IMR-90 (cell line): ENCODE measurements around the gene SPAST. TPM values are rescaled to one million over a fixed set of nuclear protein-coding genes. Genes with fewer than 3 reads are reported as not detected.
"Not testable (repeated sequence)": the region's sequence is repeated elsewhere in the genome, so short reads cannot be mapped to it uniquely, and the experiment has no call there.

Experiments used
- ATAC-seq: fragments of 200-7000 bp; cut with Tn5 transposase; 2 replicates; pipeline ENCODE4 v1.9.1; 2020; ENCODE audit warnings: low read depth, mild to moderate bottlenecking, moderate library complexity
- BruUV-seq: library from RNA; stranded (reverse); fragments of 400-500 nt; replicated peaks from 2 replicates; lab custom pipeline; 2021; lab: Mats Ljungman, UMichigan
- CTCF ChIA-PET: fragments of 300-600 bp; formaldehyde crosslinking; extraction: SDS; loops from one replicate; lab custom pipeline; 2021; ENCODE audit warnings: antibody characterized with exemption; lab: Yijun Ruan, JAX
- POLR2A ChIA-PET: fragments of 300-600 bp; sonication (Branson Sonifier 250); formaldehyde crosslinking; loops from one replicate; lab custom pipeline; 2022; ENCODE audit warnings: antibody characterized with exemption; ENCODE audit not compliant: unreplicated experiment; lab: Charles Lee
- DNase-seq: peaks from one replicate; pipeline ENCODE4 v3.0.0; 2013
- H2AFZ ChIP-seq: replicated peaks from 2 replicates; pipeline ENCODE3; 2013; ENCODE audit warnings: low read length, mild to moderate bottlenecking; ENCODE audit not compliant: poor library complexity
- H2AK5ac ChIP-seq: 2 replicates; pipeline ENCODE4 v1.6.1; 2013; ENCODE audit warnings: low read depth, low read length, inconsistent platforms
- H2AK9ac ChIP-seq: replicated peaks from 2 replicates; pipeline ENCODE3; 2013; ENCODE audit warnings: mild to moderate bottlenecking, low read depth, low read length, moderate library complexity; ENCODE audit not compliant: poor library complexity
- H2BK120ac ChIP-seq: 2 replicates; pipeline ENCODE4 v1.6.1; 2013; ENCODE audit warnings: low read depth, low read length, inconsistent platforms
- H2BK15ac ChIP-seq: 3 replicates; pipeline ENCODE4 v1.6.1; 2013; ENCODE audit warnings: low read depth, low read length, inconsistent platforms
- H2BK20ac ChIP-seq: 2 replicates; pipeline ENCODE4 v1.6.1; 2013; ENCODE audit warnings: low read depth, mild to moderate bottlenecking, inconsistent platforms, low read length, moderate library complexity
- H2BK5ac ChIP-seq: 2 replicates; pipeline ENCODE4 v1.6.1; 2013; ENCODE audit warnings: mild to moderate bottlenecking, low read depth, low read length, inconsistent platforms; ENCODE audit not compliant: poor library complexity, severe bottlenecking
- H3K14ac ChIP-seq: replicated peaks from 2 replicates; pipeline ENCODE4 v1.6.1; 2013; ENCODE audit warnings: low read depth, low read length, inconsistent platforms
- H3K18ac ChIP-seq: 2 replicates; pipeline ENCODE4 v1.6.1; 2013; ENCODE audit warnings: low read depth, low read length, control low read depth
- H3K23ac ChIP-seq: 2 replicates; pipeline ENCODE4 v1.6.1; 2013; ENCODE audit warnings: low read depth, low read length, inconsistent platforms
- H3K27ac ChIP-seq: 2 replicates; pipeline ENCODE4 v1.5.1; 2013; ENCODE audit warnings: mild to moderate bottlenecking, control low read depth, low read length; ENCODE audit not compliant: insufficient read depth
- H3K27me3 ChIP-seq: 2 replicates; pipeline ENCODE4 v1.6.1; 2013; ENCODE audit warnings: low read length; ENCODE audit not compliant: control insufficient read depth, insufficient read depth
- H3K36me3 ChIP-seq: 2 replicates; pipeline ENCODE4 v1.6.1; 2013; ENCODE audit warnings: low read length, mixed read lengths; ENCODE audit not compliant: control insufficient read depth, insufficient read depth
- H3K4ac ChIP-seq: 2 replicates; pipeline ENCODE4 v1.6.1; 2013; ENCODE audit warnings: low read depth, low read length, inconsistent platforms
- H3K4me1 ChIP-seq: 2 replicates; pipeline ENCODE4 v1.6.1; 2013; ENCODE audit warnings: low read length, mixed read lengths; ENCODE audit not compliant: control insufficient read depth, insufficient read depth
- H3K4me2 ChIP-seq: 2 replicates; pipeline ENCODE4 v1.6.1; 2013; ENCODE audit warnings: low read depth, mild to moderate bottlenecking, control low read depth, low read length, moderate library complexity
- H3K4me3 ChIP-seq: 2 replicates; pipeline ENCODE4 v1.5.1; 2013; ENCODE audit warnings: low read depth, mild to moderate bottlenecking, control low read depth, low read length, moderate library complexity; ENCODE audit not compliant: insufficient read depth
- H3K56ac ChIP-seq: 2 replicates; pipeline ENCODE4 v1.6.1; 2013; ENCODE audit warnings: low read length, inconsistent platforms; ENCODE audit not compliant: insufficient read depth; ENCODE audit errors: extremely low read depth
- H3K79me1 ChIP-seq, 2 experiments: 2 replicates each; pipeline ENCODE4 v1.6.1; 2013; ENCODE audit warnings: low read length in 2 of 2, inconsistent platforms in 1 of 2, low read depth in 1 of 2
- H3K9ac ChIP-seq: 2 replicates; pipeline ENCODE4 v1.6.1; 2013; ENCODE audit warnings: low read depth, low read length, control low read depth
- H3K9me1 ChIP-seq: 2 replicates; pipeline ENCODE4 v1.6.1; 2013; ENCODE audit warnings: low read length, inconsistent platforms; ENCODE audit not compliant: insufficient read depth
- H3K9me3 ChIP-seq: 2 replicates; pipeline ENCODE4 v1.6.1; 2013; ENCODE audit warnings: low read length; ENCODE audit not compliant: control insufficient read depth, insufficient read depth
- H4K20me1 ChIP-seq: 2 replicates; pipeline ENCODE4 v1.6.1; 2013; ENCODE audit warnings: low read length, inconsistent platforms; ENCODE audit not compliant: insufficient read depth
- H4K5ac ChIP-seq: 2 replicates; pipeline ENCODE4 v1.6.1; 2013; ENCODE audit warnings: mild to moderate bottlenecking, low read depth, low read length, control low read depth
- H4K8ac ChIP-seq, 2 experiments: 2 replicates each; pipeline ENCODE4 v1.6.1; 2013; ENCODE audit warnings: low read depth in 2 of 2, low read length in 2 of 2, control low read depth in 1 of 2, inconsistent platforms in 1 of 2
- H4K91ac ChIP-seq: 2 replicates; pipeline ENCODE4 v1.6.1; 2013; ENCODE audit warnings: low read depth, low read length, inconsistent platforms; ENCODE audit not compliant: insufficient read depth
- WGBS, 2 experiments: methylation state at CpG; one replicate each; pipeline versions ENCODE4 v1.1.5 to v1.1.7; 2013; ENCODE audit warnings: missing lambda C conversion rate in 2 of 2; ENCODE audit not compliant: insufficient read length in 1 of 2; ENCODE audit errors: extremely low coverage in 2 of 2; 5-methylcytosine and 5-hydroxymethylcytosine counted together
- dilution Hi-C: fragments of 300-500 bp; cut with HindIII; formaldehyde crosslinking; loops from one replicate; pipeline ENCODE4 v1.14.3; 2018; ENCODE audit warnings: low sequenced_read_pairs; ENCODE audit not compliant: unreplicated experiment
- in situ Hi-C: fragments of 300-500 bp; cut with MboI; formaldehyde crosslinking; loops from 3 replicates; pipeline ENCODE4 v1.14.3; 2019; ENCODE audit warnings: low sequenced_read_pairs, inconsistent platforms, mixed read lengths
- intact Hi-C: fragments of 100-400 bp; cut with micrococcal nuclease; formaldehyde crosslinking; loops from 2 replicates; pipeline ENCODE4 v1.10.0; 2022
- polyA plus RNA-seq, 3 experiments: library from polyadenylated mRNA; depleted of rRNA; stranded (reverse); fragments of >200 nt; gene quantifications; 2 replicates each; pipeline ENCODE4 v1.2.3, GENCODE V29; 2012; ENCODE audit warnings: low replicate concordance in 1 of 3
- total RNA-seq: library from RNA; depleted of rRNA; stranded (reverse); fragments of >200 nt; gene quantifications from 2 replicates; pipeline ENCODE4 v1.2.3, GENCODE V29; 2012

SPAST gene
- total and polyA plus RNA-seq, 2 of the 4 experiments (the other 2 are of a cell fraction) = 5.3 to 14.5 TPM

GRCh38 chr2:32164254-32164653, 100.9 kb downstream of the SPAST start:
- H2BK120ac ChIP-seq, in situ Hi-C loops, H3K27me3 ChIP-seq, H2AK5ac ChIP-seq, H3K4me1 ChIP-seq, H3K9me3 ChIP-seq, H2AFZ ChIP-seq, H3K36me3 ChIP-seq, BruUV-seq, POLR2A ChIA-PET, dilution Hi-C loops, intact Hi-C loops, H3K9me1 ChIP-seq, H2BK5ac ChIP-seq, DNase-seq, H3K14ac ChIP-seq, H4K5ac ChIP-seq, H3K9ac ChIP-seq, CTCF ChIA-PET, H3K56ac ChIP-seq, H3K4me2 ChIP-seq, H3K23ac ChIP-seq, H2BK20ac ChIP-seq, H4K91ac ChIP-seq, H4K20me1 ChIP-seq, ATAC-seq, H3K4me3 ChIP-seq, H3K18ac ChIP-seq, H2BK15ac ChIP-seq, H3K27ac ChIP-seq, H3K4ac ChIP-seq, H2AK9ac ChIP-seq: not testable (repeated sequence)
- Histone ChIP-seq H3K79me1 (peaks cover 15 to 33% of the 10 kb centered on the region in 2 experiments), H4K8ac (peak overlapping the region; percentile 4 to 77; a peak in 2 of 4 replicates)
- WGBS, 2 experiments = 100% methylated on average over 3 of the region's 10 CpGs; no CpG with 5 or more reads in 1 of the 2 experiments

- H2AK5ac ChIP-seq, H2AK9ac ChIP-seq, H3K9me1 ChIP-seq, H3K9me3 ChIP-seq, dilution Hi-C loops, H4K20me1 ChIP-seq, H3K56ac ChIP-seq, BruUV-seq, H3K36me3 ChIP-seq, CTCF ChIA-PET, H3K27ac ChIP-seq, DNase-seq, H4K91ac ChIP-seq, in situ Hi-C loops, intact Hi-C loops, H2BK5ac ChIP-seq, H3K27me3 ChIP-seq, H3K23ac ChIP-seq, H3K18ac ChIP-seq, H2BK120ac ChIP-seq, H3K4me1 ChIP-seq, H2BK15ac ChIP-seq, H2BK20ac ChIP-seq: not testable (repeated sequence)
- Histone ChIP-seq H3K4me2 (peak overlapping the region; percentile 77; the same call in 1 of the 2 replicates), H3K9ac (peak overlapping the region; percentile 77), H4K8ac (peak overlapping the region; percentile 77; a peak in 3 of 4 replicates), H2AFZ (peak overlapping the region; percentile 71), H3K4ac (0 out of 2 replicates have a peak overlapping the region, but pooled peaks have one; percentile 45), H3K79me1 (peaks cover 16 to 34% of the 10 kb centered on the region in 2 experiments), H3K14ac (0 out of 2 replicates have a peak overlapping the region, but pooled peaks have one; percentile 40), H3K4me3 (peak overlapping the region; percentile 91), H4K5ac (peak overlapping the region; percentile 49; the same call in 1 of the 2 replicates)
- POLR2A ChIA-PET = interaction anchor here (1.0 kb wide), 1 partner anchor 103 kb away, joined by 3 read pairs; no protein-coding TSS in a partner anchor
- WGBS, 2 experiments = 0% methylated on average over 4 of the region's 13 CpGs; no CpG with 5 or more reads in 1 of the 2 experiments
- peak; percentile 27 for ATAC-seq
Observed at GRCh38 chr2:32165027-32165347, 101.6 kb downstream of the SPAST start.
